Measurements from ENCODE around the gene PXK.

PXK gene

GRCh38 chr3:58386626-58387365 is 54.1 kb downstream of the PXK start:
- Histone ChIP-seq H3K4me1 (ENCODE audit: control insufficient read depth in 5 of 5, insufficient read depth in 5 of 5, low read length in 5 of 5) (peaks cover 3 to 38% (median 31%) of the 10 kb centered on the region in 5 donors), H3K9ac (ENCODE audit: low read length in 5 of 5) (no peak overlapping the region), H3K36me3 (ENCODE audit: control insufficient read depth in 5 of 5, insufficient read depth in 5 of 5, low read length in 5 of 5) (peaks cover 2 to 11% (median 7%) of the 10 kb centered on the region in 5 donors), H3K27me3 (ENCODE audit: control insufficient read depth in 5 of 5, insufficient read depth in 4 of 5, low read length in 5 of 5) (no peaks in the 10 kb centered on the region), H3K9me3 (ENCODE audit: control insufficient read depth in 5 of 5, low read length in 5 of 5) (no peaks in the 10 kb centered on the region), H3K4me3 (ENCODE audit: low read depth in 1 of 5, low read length in 5 of 5) (no peak overlapping the region), H3K27ac (ENCODE audit: low read depth, low read length) (no peak overlapping the region)

- Histone ChIP-seq H3K27me3 (ENCODE audit: control insufficient read depth in 5 of 5, insufficient read depth in 4 of 5, low read length in 5 of 5) (no peaks in the 10 kb centered on the region), H3K36me3 (ENCODE audit: control insufficient read depth in 5 of 5, insufficient read depth in 5 of 5, low read length in 5 of 5) (peaks cover 5 to 11% (median 9%) of the 10 kb centered on the region in 5 donors), H3K9me3 (ENCODE audit: control insufficient read depth in 5 of 5, low read length in 5 of 5) (no peaks in the 10 kb centered on the region), H3K27ac (ENCODE audit: low read depth, low read length) (peak overlapping the region; percentile 82), H3K4me1 (ENCODE audit: control insufficient read depth in 5 of 5, insufficient read depth in 5 of 5, low read length in 5 of 5) (peaks cover 3 to 43% (median 31%) of the 10 kb centered on the region in 5 donors), H3K9ac (ENCODE audit: low read length in 5 of 5) (peak overlapping the region in 1 of 5 donors; percentile 21), H3K4me3 (ENCODE audit: low read depth in 1 of 5, low read length in 5 of 5) (no peak overlapping the region)
Measured at GRCh38 chr3:58387650-58388546, 55.2 kb downstream of the PXK start.

GRCh38 chr3:58388550-58389091 is 55.9 kb downstream of the PXK start:
- Histone ChIP-seq H3K27me3 (ENCODE audit: control insufficient read depth in 5 of 5, insufficient read depth in 4 of 5, low read length in 5 of 5) (no peaks in the 10 kb centered on the region), H3K4me3 (ENCODE audit: low read depth in 1 of 5, low read length in 5 of 5) (no peak overlapping the region), H3K27ac (ENCODE audit: low read depth, low read length) (peak overlapping the region; percentile 82), H3K36me3 (ENCODE audit: control insufficient read depth in 5 of 5, insufficient read depth in 5 of 5, low read length in 5 of 5) (peaks cover 5 to 11% (median 9%) of the 10 kb centered on the region in 5 donors), H3K4me1 (ENCODE audit: control insufficient read depth in 5 of 5, insufficient read depth in 5 of 5, low read length in 5 of 5) (peaks cover 3 to 43% (median 31%) of the 10 kb centered on the region in 5 donors), H3K9me3 (ENCODE audit: control insufficient read depth in 5 of 5, low read length in 5 of 5) (no peaks in the 10 kb centered on the region), H3K9ac (ENCODE audit: low read length in 5 of 5) (peak overlapping the region in 1 of 5 donors; percentile 35)

- H3K9ac ChIP-seq (ENCODE audit: low read length in 5 of 5): peak overlapping the region in 1 of 5 donors; percentile 57
- H3K4me1 ChIP-seq (ENCODE audit: control insufficient read depth in 5 of 5, insufficient read depth in 5 of 5, low read length in 5 of 5): peaks cover 3 to 48% (median 31%) of the 10 kb centered on the region in 5 donors
- peaks cover 10 to 24% (median 16%) of the 10 kb centered on the region in 5 donors for H3K36me3 ChIP-seq (ENCODE audit: control insufficient read depth in 5 of 5, insufficient read depth in 5 of 5, low read length in 5 of 5)
- no peak overlapping the region for H3K4me3 ChIP-seq (ENCODE audit: low read depth in 1 of 5, low read length in 5 of 5)
- peak overlapping the region; percentile 72 for H3K27ac ChIP-seq (ENCODE audit: low read depth, low read length)
- no peaks in the 10 kb centered on the region for H3K27me3 ChIP-seq (ENCODE audit: control insufficient read depth in 5 of 5, insufficient read depth in 4 of 5, low read length in 5 of 5)
- no peaks in the 10 kb centered on the region for H3K9me3 ChIP-seq (ENCODE audit: control insufficient read depth in 5 of 5, low read length in 5 of 5)
Measured at GRCh38 chr3:58391156-58391865, 58.6 kb downstream of the PXK start.

- Histone ChIP-seq H3K4me1 (ENCODE audit: control insufficient read depth in 5 of 5, insufficient read depth in 5 of 5, low read length in 5 of 5) (peaks cover 0 to 40% (median 22%) of the 10 kb centered on the region in 5 donors), H3K27ac (ENCODE audit: low read depth, low read length) (peak overlapping the region; percentile 72), H3K36me3 (ENCODE audit: control insufficient read depth in 5 of 5, insufficient read depth in 5 of 5, low read length in 5 of 5) (peaks cover 18 to 31% (median 24%) of the 10 kb centered on the region in 5 donors), H3K4me3 (ENCODE audit: low read depth in 1 of 5, low read length in 5 of 5) (no peak overlapping the region), H3K27me3 (ENCODE audit: control insufficient read depth in 5 of 5, insufficient read depth in 4 of 5, low read length in 5 of 5) (no peaks in the 10 kb centered on the region), H3K9ac (ENCODE audit: low read length in 5 of 5) (no peak overlapping the region), H3K9me3 (ENCODE audit: control insufficient read depth in 5 of 5, low read length in 5 of 5) (no peaks in the 10 kb centered on the region)
Measured at GRCh38 chr3:58392181-58392580, 59.5 kb downstream of the PXK start.

GRCh38 chr3:58394339-58394738 is 61.6 kb downstream of the PXK start:
- peaks cover 0 to 19% (median 2%) of the 10 kb centered on the region in 5 donors for H3K4me1 ChIP-seq (ENCODE audit: control insufficient read depth in 5 of 5, insufficient read depth in 5 of 5, low read length in 5 of 5)
- H3K36me3 ChIP-seq (ENCODE audit: control insufficient read depth in 5 of 5, insufficient read depth in 5 of 5, low read length in 5 of 5): peaks cover 29 to 52% (median 43%) of the 10 kb centered on the region in 5 donors
- no peak overlapping the region for H3K27ac ChIP-seq (ENCODE audit: low read depth, low read length)
- no peaks in the 10 kb centered on the region for H3K9me3 ChIP-seq (ENCODE audit: control insufficient read depth in 5 of 5, low read length in 5 of 5)
- no peaks in the 10 kb centered on the region for H3K27me3 ChIP-seq (ENCODE audit: control insufficient read depth in 5 of 5, insufficient read depth in 4 of 5, low read length in 5 of 5)
- H3K4me3 ChIP-seq (ENCODE audit: low read depth in 1 of 5, low read length in 5 of 5): no peak overlapping the region
- peak overlapping the region in 1 of 5 donors; percentile 11 for H3K9ac ChIP-seq (ENCODE audit: low read length in 5 of 5)

- H3K4me3 ChIP-seq (ENCODE audit: low read depth in 1 of 5, low read length in 5 of 5): no peak overlapping the region
- no peak overlapping the region for H3K27ac ChIP-seq (ENCODE audit: low read depth, low read length)
- H3K9me3 ChIP-seq (ENCODE audit: control insufficient read depth in 5 of 5, low read length in 5 of 5): no peaks in the 10 kb centered on the region
- peaks cover 0 to 8% (median 0%) of the 10 kb centered on the region in 5 donors for H3K4me1 ChIP-seq (ENCODE audit: control insufficient read depth in 5 of 5, insufficient read depth in 5 of 5, low read length in 5 of 5)
- no peak overlapping the region for H3K9ac ChIP-seq (ENCODE audit: low read length in 5 of 5)
- H3K36me3 ChIP-seq (ENCODE audit: control insufficient read depth in 5 of 5, insufficient read depth in 5 of 5, low read length in 5 of 5): peaks cover 29 to 73% (median 59%) of the 10 kb centered on the region in 5 donors
- no peaks in the 10 kb centered on the region for H3K27me3 ChIP-seq (ENCODE audit: control insufficient read depth in 5 of 5, insufficient read depth in 4 of 5, low read length in 5 of 5)
Measured at GRCh38 chr3:58398669-58399333, 66.1 kb downstream of the PXK start.

GRCh38 chr3:58403513-58404109 is 70.9 kb downstream of the PXK start:
- Histone ChIP-seq H3K4me3 (ENCODE audit: low read depth in 1 of 5, low read length in 5 of 5) (no peak overlapping the region), H3K36me3 (ENCODE audit: control insufficient read depth in 5 of 5, insufficient read depth in 5 of 5, low read length in 5 of 5) (peaks cover 19 to 48% (median 32%) of the 10 kb centered on the region in 5 donors), H3K9me3 (ENCODE audit: control insufficient read depth in 5 of 5, low read length in 5 of 5) (no peaks in the 10 kb centered on the region), H3K27me3 (ENCODE audit: control insufficient read depth in 5 of 5, insufficient read depth in 4 of 5, low read length in 5 of 5) (no peaks in the 10 kb centered on the region), H3K4me1 (ENCODE audit: control insufficient read depth in 5 of 5, insufficient read depth in 5 of 5, low read length in 5 of 5) (no peaks in the 10 kb centered on the region), H3K9ac (ENCODE audit: low read length in 5 of 5) (no peak overlapping the region), H3K27ac (ENCODE audit: low read depth, low read length) (no peak overlapping the region)

GRCh38 chr3:58404396-58404795 is 71.7 kb downstream of the PXK start:
- Histone ChIP-seq H3K36me3 (ENCODE audit: control insufficient read depth in 5 of 5, insufficient read depth in 5 of 5, low read length in 5 of 5) (peaks cover 21 to 47% (median 31%) of the 10 kb centered on the region in 5 donors), H3K27me3 (ENCODE audit: control insufficient read depth in 5 of 5, insufficient read depth in 4 of 5, low read length in 5 of 5) (no peaks in the 10 kb centered on the region), H3K9me3 (ENCODE audit: control insufficient read depth in 5 of 5, low read length in 5 of 5) (no peaks in the 10 kb centered on the region), H3K4me1 (ENCODE audit: control insufficient read depth in 5 of 5, insufficient read depth in 5 of 5, low read length in 5 of 5) (peaks cover 0 to 3% (median 0%) of the 10 kb centered on the region in 5 donors), H3K4me3 (ENCODE audit: low read depth in 1 of 5, low read length in 5 of 5) (no peak overlapping the region), H3K9ac (ENCODE audit: low read length in 5 of 5) (no peak overlapping the region), H3K27ac (ENCODE audit: low read depth, low read length) (no peak overlapping the region)
